Measurements from ENCODE around the gene CNOT2.

The CNOT2 gene

GRCh38 chr12:70255311-70255710 is 12.1 kb downstream of the CNOT2 start:
- TF ChIP-seq CTCF (IDR thresholded peaks at IDR 0.05; ENCODE audit: extremely low read depth, insufficient read depth, missing control alignments) = no peak
- no peak for DNase-seq (ENCODE audit: low spot score)
- in situ Hi-C loops (cut with MboI; ENCODE audit: low pct_unique_long_range_greater_than_20kb, low sequenced_read_pairs, unreplicated experiment) = no loop called here

- no peak for DNase-seq (ENCODE audit: low spot score)
- no peak for TF ChIP-seq CTCF (IDR thresholded peaks at IDR 0.05; ENCODE audit: extremely low read depth, insufficient read depth, missing control alignments)
- in situ Hi-C loops (cut with MboI; ENCODE audit: low pct_unique_long_range_greater_than_20kb, low sequenced_read_pairs, unreplicated experiment) = no loop called here
These were observed 15.6 kb downstream of the CNOT2 start for GRCh38 chr12:70258605-70259403.

GRCh38 chr12:70260646-70261045 is 17.4 kb downstream of the CNOT2 start:
- in situ Hi-C loops (cut with MboI; ENCODE audit: low pct_unique_long_range_greater_than_20kb, low sequenced_read_pairs, unreplicated experiment) = no loop called here
- DNase-seq (ENCODE audit: low spot score) = peak; percentile 17
- TF ChIP-seq CTCF (IDR thresholded peaks at IDR 0.05; ENCODE audit: extremely low read depth, insufficient read depth, missing control alignments) = no peak

- in situ Hi-C loops (cut with MboI; ENCODE audit: low pct_unique_long_range_greater_than_20kb, low sequenced_read_pairs, unreplicated experiment) = no loop called here
- DNase-seq (ENCODE audit: low spot score) = no peak
These were observed 21.0 kb downstream of the CNOT2 start for GRCh38 chr12:70264067-70264867.

GRCh38 chr12:70265132-70265531 is 21.9 kb downstream of the CNOT2 start:
- no peak for TF ChIP-seq CTCF (IDR thresholded peaks at IDR 0.05; ENCODE audit: extremely low read depth, insufficient read depth, missing control alignments)
- in situ Hi-C loops (cut with MboI; ENCODE audit: low pct_unique_long_range_greater_than_20kb, low sequenced_read_pairs, unreplicated experiment) = no loop called here
- no peak for DNase-seq (ENCODE audit: low spot score)

More at GRCh38 chr12:70264067-70264867, 21.0 kb downstream of the CNOT2 start:
- TF ChIP-seq CTCF (IDR thresholded peaks at IDR 0.05; ENCODE audit: extremely low read depth, insufficient read depth, missing control alignments) = no peak

GRCh38 chr12:70267550-70267949 is 24.3 kb downstream of the CNOT2 start:
- no peak for DNase-seq (ENCODE audit: low spot score)
- TF ChIP-seq CTCF (IDR thresholded peaks at IDR 0.05; ENCODE audit: extremely low read depth, insufficient read depth, missing control alignments) = no peak
- in situ Hi-C loops (cut with MboI; ENCODE audit: low pct_unique_long_range_greater_than_20kb, low sequenced_read_pairs, unreplicated experiment) = no loop called here
